ENCODE results near the gene KIAA0232. TPM values are rescaled to one million over a fixed set of nuclear protein-coding genes. Genes with fewer than 3 reads are reported as not detected.

The KIAA0232 gene
- total and polyA plus RNA-seq, 10 of the 15 experiments (the other 5 are each of a cell fraction or from before 2014, with no cell fraction given) = 2.8 to 15.1 (median 10.8) TPM

- Histone ChIP-seq H3K79me2 (ENCODE audit: control insufficient read depth, insufficient read depth, low read length) (no peaks in the 10 kb centered on the region), H3K9me3 (replicated peaks; ENCODE audit: control insufficient read depth, insufficient read depth, low read length) (no peaks in the 10 kb centered on the region), H3K4me3 (no peak overlapping the region), H3K9ac (ENCODE audit: control insufficient read depth, insufficient read depth, low read length) (no peak overlapping the region), H3K27ac (ENCODE audit: control insufficient read depth, insufficient read depth) (no peak overlapping the region), H3K4me1 (ENCODE audit: control insufficient read depth, insufficient read depth, low read length) (peaks cover 15% of the 10 kb centered on the region), H3K27me3 (replicated peaks in 1 of 2; ENCODE audit: control insufficient read depth in 2 of 2, insufficient read depth in 2 of 2, low read length in 1 of 2) (0 out of 4 replicates have a peak, but pooled peaks cover 0 to 3% of the 10 kb centered on the region in 2 experiments), H4K20me1 (ENCODE audit: control insufficient read depth, insufficient read depth) (no peaks in the 10 kb centered on the region), H3K4me2 (ENCODE audit: control insufficient read depth, insufficient read depth) (no peak overlapping the region), H2AFZ (ENCODE audit: control insufficient read depth, low read depth, low read length) (no peak overlapping the region), H3K36me3 (ENCODE audit: control insufficient read depth in 2 of 2, insufficient read depth in 2 of 2, low read length in 1 of 2) (no peaks in the 10 kb centered on the region)
- POLR2A ChIA-PET = interaction anchor here (1.1 kb wide), 1 partner anchor 17 kb away, joined by 3 read pairs; no protein-coding TSS in a partner anchor
- RAD21 ChIA-PET (ENCODE audit: unreplicated experiment) = interaction anchor here (0.9 kb wide), 1 partner anchor 139 kb away, joined by 3 read pairs; no protein-coding TSS in a partner anchor
- FAIRE-seq (no peak), DNase-seq (ENCODE audit: low read depth, low spot score) (no peak), ATAC-seq (no peak)
- BruUV-seq (replicated peaks) = no TSS peak
- CTCF ChIA-PET = no interaction called here
- intact Hi-C loops (cut with micrococcal nuclease; ENCODE audit: unreplicated experiment) (no loop called here), in situ Hi-C loops (cut with MboI) (no loop called here)
- no peak for TF ChIP-seq RUNX3 (IDR thresholded peaks at IDR 0.05; ENCODE audit: low read length)
- TF ChIP-seq TCF7 (IDR thresholded peaks at IDR 0.05; ENCODE audit: borderline replicate concordance) = no peak
- no peak for TF ChIP-seq NBN (IDR thresholded peaks at IDR 0.05)
- TF ChIP-seq TBL1XR1 (IDR thresholded peaks at IDR 0.05; ENCODE audit: low read depth, low read length) = no peak
- no peak for TF ChIP-seq BACH1 (IDR thresholded peaks at IDR 0.05; ENCODE audit: borderline replicate concordance)
- no peak for TF ChIP-seq CHD1 (IDR thresholded peaks at IDR 0.05; ENCODE audit: low read depth, low read length)
- TF ChIP-seq SMC3 (IDR thresholded peaks at IDR 0.05; ENCODE audit: borderline replicate concordance, low read length) = no peak
- no peak for TF ChIP-seq RFX5 (IDR thresholded peaks at IDR 0.05; ENCODE audit: low read depth, low read length)
- TF ChIP-seq LARP7 (IDR thresholded peaks at IDR 0.05) = no peak
- WGBS (ENCODE audit: insufficient coverage, insufficient replicate concordance, low lambda C conversion rate, missing lambda C conversion rate) = 73% methylated on average over 27 of the region's 27 CpGs
- SMC1A ChIA-PET (ENCODE audit: uncharacterized antibody, unreplicated experiment) = no interaction called here
These were observed 120.0 kb downstream of the KIAA0232 start for GRCh38 chr4:6902318-6903042.

Measured in GM12878 (cell line).